HepG2 (cell line): ENCODE measurements around the gene ABCG5. TPM values are rescaled to one million over a fixed set of nuclear protein-coding genes. Genes with fewer than 3 reads are reported as not detected.

Experiments
- ARHGAP35 ChIP-seq: sonication (generic); formaldehyde crosslinking; IDR thresholded peaks from 2 replicates; pipeline ENCODE4 v1.9.0; 2022; ENCODE audit warnings: mild to moderate bottlenecking, inconsistent platforms, moderate library complexity, missing genetic modification reagents, borderline replicate concordance
- CCAR2 ChIP-seq: fragments of 200-400 bp; formaldehyde crosslinking; optimal IDR thresholded peaks from 2 replicates; pipeline ENCODE3; 2018; ENCODE audit warnings: low read depth, mild to moderate bottlenecking, low read length, moderate library complexity
- CHD2 ChIP-seq: IDR thresholded peaks from 2 replicates; pipeline ENCODE4 v1.6.1; 2011; ENCODE audit warnings: low read depth, low read length, improper control_type of control experiment
- ELF4 ChIP-seq: sonication (generic); formaldehyde crosslinking; IDR thresholded peaks from 2 replicates; pipeline ENCODE4 v1.5.0; 2020; ENCODE audit warnings: missing genetic modification reagents, mild to moderate bottlenecking, moderate library complexity, borderline replicate concordance
- FOXM1 ChIP-seq: sonication (generic); formaldehyde crosslinking; IDR thresholded peaks from 2 replicates; pipeline ENCODE4 v1.5.0; 2020; ENCODE audit warnings: missing genetic modification reagents
- JUNB ChIP-seq: sonication (generic); formaldehyde crosslinking; IDR thresholded peaks from 2 replicates; pipeline ENCODE4 v1.8.0; 2022; ENCODE audit warnings: missing genetic modification reagents, mild to moderate bottlenecking, borderline replicate concordance
- KMT2B ChIP-seq: IDR thresholded peaks from 2 replicates; pipeline ENCODE4 v1.6.1; 2016; ENCODE audit warnings: missing genetic modification reagents, missing compliant biosample characterization
- MEIS1 ChIP-seq: sonication (generic); formaldehyde crosslinking; IDR thresholded peaks from 2 replicates; pipeline ENCODE4 v1.9.0; 2021; ENCODE audit warnings: mild to moderate bottlenecking, missing genetic modification reagents, moderate library complexity, borderline replicate concordance
- MYC ChIP-seq: sonication (generic); formaldehyde crosslinking; IDR thresholded peaks from 2 replicates; pipeline ENCODE4 v1.9.0; 2021; ENCODE audit warnings: missing genetic modification reagents, borderline replicate concordance
- ONECUT2 ChIP-seq: sonication (generic); formaldehyde crosslinking; IDR thresholded peaks from 2 replicates; pipeline ENCODE4 v1.4.0; 2020; ENCODE audit warnings: missing genetic modification reagents
- RBFOX2 ChIP-seq: fragments of 200-400 bp; formaldehyde crosslinking; IDR thresholded peaks from 2 replicates; pipeline ENCODE4 v1.6.1; 2017; ENCODE audit warnings: low read depth, mild to moderate bottlenecking, low read length
- SALL2 ChIP-seq: sonication (generic); formaldehyde crosslinking; IDR thresholded peaks from 2 replicates; pipeline ENCODE4 v1.8.1; 2023; ENCODE audit warnings: mild to moderate bottlenecking, missing genetic modification reagents, inconsistent platforms
- SAP130 ChIP-seq: IDR thresholded peaks from 2 replicates; pipeline ENCODE4 v1.6.1; 2016; ENCODE audit warnings: low read depth
- SMAD3 ChIP-seq: sonication (generic); formaldehyde crosslinking; IDR thresholded peaks from 2 replicates; pipeline ENCODE4 v1.4.0; 2020; ENCODE audit warnings: missing genetic modification reagents
- SMAD9 ChIP-seq: sonication (generic); formaldehyde crosslinking; IDR thresholded peaks from 2 replicates; pipeline ENCODE4 v1.5.1; 2020; ENCODE audit warnings: mild to moderate bottlenecking, missing genetic modification reagents
- ZNF652 ChIP-seq: IDR thresholded peaks from 2 replicates; pipeline ENCODE4 v1.6.1; 2016; ENCODE audit warnings: low read depth, borderline replicate concordance
- ZNF788 ChIP-seq: sonication (generic); formaldehyde crosslinking; IDR thresholded peaks from 2 replicates; pipeline ENCODE4 v1.5.0; 2020; ENCODE audit warnings: mild to moderate bottlenecking, missing genetic modification reagents, borderline replicate concordance
- polyA plus RNA-seq, 8 experiments: library from polyadenylated mRNA; depleted of rRNA in 3 of 8; stranded (reverse) in 7 of 8; unstranded in 1 of 8; fragments of >200 nt; fragmentation: Illumina TruSeq in 4 of 8; extraction: Trizol in 4 of 8; gene quantifications; 2 replicates each; pipeline versions ENCODE4 v1.2.1 to v1.2.3, GENCODE V29; 2011 to 2016; ENCODE audit warnings: low read depth in 4 of 8, missing spikeins in 1 of 8, mixed read lengths in 1 of 8; ENCODE audit not compliant: insufficient read depth in 1 of 8
- total RNA-seq, 5 experiments: library from RNA; depleted of rRNA; stranded (reverse); fragments of >200 nt; fragmentation: Illumina TruSeq; extraction: Trizol; gene quantifications; 2 replicates each; pipeline ENCODE4 v1.2.3, GENCODE V29; 2016; ENCODE audit warnings: low read depth in 1 of 5
- TF ChIP-seq, protein P1 (sequence below): sonication (generic); formaldehyde crosslinking; IDR thresholded peaks from 2 replicates; pipeline ENCODE4 v1.5.0; 2020; ENCODE audit warnings: mild to moderate bottlenecking, missing genetic modification reagents
- TF ChIP-seq, protein P2 (sequence below): IDR thresholded peaks from 2 replicates; pipeline ENCODE4 v1.6.1; 2016; ENCODE audit warnings: missing compliant biosample characterization, missing genetic modification reagents, borderline replicate concordance
- TF ChIP-seq, protein P3 (sequence below): sonication (generic); formaldehyde crosslinking; IDR thresholded peaks from 2 replicates; pipeline ENCODE4 v1.8.1; 2023; ENCODE audit warnings: mild to moderate bottlenecking, missing genetic modification reagents, borderline replicate concordance
- TF ChIP-seq, protein P4 (sequence below): sonication (generic); formaldehyde crosslinking; IDR thresholded peaks from 2 replicates; pipeline ENCODE4 v1.5.1; 2020; ENCODE audit warnings: mild to moderate bottlenecking, missing genetic modification reagents, borderline replicate concordance
- TF ChIP-seq, protein P5 (sequence below): IDR thresholded peaks from 2 replicates; pipeline ENCODE4 v1.6.1; 2016; ENCODE audit warnings: low read depth, control low read depth

The ABCG5 gene
- total and polyA plus RNA-seq, 2 of the 13 experiments (the other 11 are each of a cell fraction or from before 2014, with no cell fraction given) = 15.1 to 39.0 TPM

DNA sequence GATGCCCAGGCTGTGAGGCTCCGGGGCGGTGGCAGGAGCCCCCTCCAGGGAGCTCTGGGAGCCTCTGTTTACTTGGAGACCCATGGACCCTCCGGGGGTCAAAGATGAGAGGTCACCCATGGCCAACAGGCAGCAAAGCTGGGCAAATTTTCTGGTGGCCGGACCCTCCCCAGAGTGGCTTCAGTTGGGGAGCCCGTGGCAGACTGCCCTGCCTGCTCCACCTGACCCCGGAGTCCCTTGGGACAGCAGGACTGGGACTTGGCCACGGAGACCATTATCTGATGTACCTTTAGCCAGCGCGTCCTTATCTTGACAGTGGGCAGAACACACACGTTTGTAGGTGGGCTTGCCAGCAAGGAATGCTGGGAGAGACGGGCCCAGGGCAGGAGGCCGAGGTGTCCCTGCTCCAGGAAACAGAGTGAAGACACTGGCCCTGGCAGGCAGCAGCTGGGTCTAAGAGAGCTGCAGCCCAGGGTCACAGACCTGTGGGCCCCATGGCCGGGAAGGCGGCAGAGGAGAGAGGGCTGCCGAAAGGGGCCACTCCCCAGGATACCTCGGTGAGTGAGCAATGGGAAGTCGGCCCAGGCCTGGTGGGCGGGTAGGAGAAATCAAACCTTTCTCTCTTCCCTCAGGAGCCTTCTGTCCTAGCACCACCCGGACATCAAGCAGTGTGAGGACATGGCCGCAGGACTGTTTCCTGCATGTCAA, at the start of gene ABCG5, which contains the start of gene ABCG8 (continued):
- TF ChIP-seq, protein P1, sequence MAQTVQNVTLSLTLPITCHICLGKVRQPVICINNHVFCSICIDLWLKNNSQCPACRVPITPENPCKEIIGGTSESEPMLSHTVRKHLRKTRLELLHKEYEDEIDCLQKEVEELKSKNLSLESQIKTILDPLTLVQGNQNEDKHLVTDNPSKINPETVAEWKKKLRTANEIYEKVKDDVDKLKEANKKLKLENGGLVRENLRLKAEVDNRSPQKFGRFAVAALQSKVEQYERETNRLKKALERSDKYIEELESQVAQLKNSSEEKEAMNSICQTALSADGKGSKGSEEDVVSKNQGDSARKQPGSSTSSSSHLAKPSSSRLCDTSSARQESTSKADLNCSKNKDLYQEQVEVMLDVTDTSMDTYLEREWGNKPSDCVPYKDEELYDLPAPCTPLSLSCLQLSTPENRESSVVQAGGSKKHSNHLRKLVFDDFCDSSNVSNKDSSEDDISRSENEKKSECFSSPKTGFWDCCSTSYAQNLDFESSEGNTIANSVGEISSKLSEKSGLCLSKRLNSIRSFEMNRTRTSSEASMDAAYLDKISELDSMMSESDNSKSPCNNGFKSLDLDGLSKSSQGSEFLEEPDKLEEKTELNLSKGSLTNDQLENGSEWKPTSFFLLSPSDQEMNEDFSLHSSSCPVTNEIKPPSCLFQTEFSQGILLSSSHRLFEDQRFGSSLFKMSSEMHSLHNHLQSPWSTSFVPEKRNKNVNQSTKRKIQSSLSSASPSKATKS (CRISPR knock-in tag) = no peak
- TF ChIP-seq SMAD3 (CRISPR knock-in tag) (no peak), ONECUT2 (CRISPR knock-in tag) (no peak; the same call in 1 of the 2 replicates), JUNB (CRISPR knock-in tag) (no peak), MYC (peak; percentile 74; the same call in 1 of the 2 replicates), RBFOX2 (peak; percentile 62), KMT2B (CRISPR knock-in tag) (peak; percentile 14; the same call in 1 of the 2 replicates), ARHGAP35 (CRISPR knock-in tag) (no peak), ZNF788 (CRISPR knock-in tag) (0 out of 2 replicates have a peak, but pooled peaks have one; percentile 69), SMAD9 (no peak; the same call in 1 of the 2 replicates), FOXM1 (CRISPR knock-in tag) (no peak; the same call in 1 of the 2 replicates), ELF4 (CRISPR knock-in tag) (no peak), CHD2 (no peak), SALL2 (no peak; the same call in 1 of the 2 replicates), CCAR2 (no peak), MEIS1 (0 out of 2 replicates have a peak, but pooled peaks have one; percentile 38), SAP130 (CRISPR knock-in tag) (peak; percentile 77), ZNF652 (CRISPR knock-in tag) (no peak)
- TF ChIP-seq, protein P2, sequence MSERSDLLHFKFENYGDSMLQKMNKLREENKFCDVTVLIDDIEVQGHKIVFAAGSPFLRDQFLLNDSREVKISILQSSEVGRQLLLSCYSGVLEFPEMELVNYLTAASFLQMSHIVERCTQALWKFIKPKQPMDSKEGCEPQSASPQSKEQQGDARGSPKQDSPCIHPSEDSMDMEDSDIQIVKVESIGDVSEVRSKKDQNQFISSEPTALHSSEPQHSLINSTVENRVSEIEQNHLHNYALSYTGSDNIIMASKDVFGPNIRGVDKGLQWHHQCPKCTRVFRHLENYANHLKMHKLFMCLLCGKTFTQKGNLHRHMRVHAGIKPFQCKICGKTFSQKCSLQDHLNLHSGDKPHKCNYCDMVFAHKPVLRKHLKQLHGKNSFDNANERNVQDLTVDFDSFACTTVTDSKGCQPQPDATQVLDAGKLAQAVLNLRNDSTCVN (CRISPR knock-in tag) = no peak
- TF ChIP-seq, protein P3, sequence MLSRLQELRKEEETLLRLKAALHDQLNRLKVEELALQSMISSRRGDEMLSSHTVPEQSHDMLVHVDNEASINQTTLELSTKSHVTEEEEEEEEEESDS (CRISPR knock-in tag) = no peak
- TF ChIP-seq, protein P4, sequence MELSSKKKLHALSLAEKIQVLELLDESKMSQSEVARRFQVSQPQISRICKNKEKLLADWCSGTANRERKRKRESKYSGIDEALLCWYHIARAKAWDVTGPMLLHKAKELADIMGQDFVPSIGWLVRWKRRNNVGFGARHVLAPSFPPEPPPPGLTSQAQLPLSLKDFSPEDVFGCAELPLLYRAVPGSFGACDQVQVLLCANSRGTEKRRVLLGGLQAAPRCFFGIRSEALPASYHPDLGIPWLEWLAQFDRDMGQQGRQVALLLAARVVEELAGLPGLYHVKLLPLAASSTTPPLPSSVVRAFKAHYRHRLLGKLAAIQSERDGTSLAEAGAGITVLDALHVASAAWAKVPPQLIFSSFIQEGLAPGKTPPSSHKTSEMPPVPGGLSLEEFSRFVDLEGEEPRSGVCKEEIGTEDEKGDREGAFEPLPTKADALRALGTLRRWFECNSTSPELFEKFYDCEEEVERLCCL (CRISPR knock-in tag) = peak; percentile 30; the same call in 1 of the 2 replicates
- TF ChIP-seq, protein P5, sequence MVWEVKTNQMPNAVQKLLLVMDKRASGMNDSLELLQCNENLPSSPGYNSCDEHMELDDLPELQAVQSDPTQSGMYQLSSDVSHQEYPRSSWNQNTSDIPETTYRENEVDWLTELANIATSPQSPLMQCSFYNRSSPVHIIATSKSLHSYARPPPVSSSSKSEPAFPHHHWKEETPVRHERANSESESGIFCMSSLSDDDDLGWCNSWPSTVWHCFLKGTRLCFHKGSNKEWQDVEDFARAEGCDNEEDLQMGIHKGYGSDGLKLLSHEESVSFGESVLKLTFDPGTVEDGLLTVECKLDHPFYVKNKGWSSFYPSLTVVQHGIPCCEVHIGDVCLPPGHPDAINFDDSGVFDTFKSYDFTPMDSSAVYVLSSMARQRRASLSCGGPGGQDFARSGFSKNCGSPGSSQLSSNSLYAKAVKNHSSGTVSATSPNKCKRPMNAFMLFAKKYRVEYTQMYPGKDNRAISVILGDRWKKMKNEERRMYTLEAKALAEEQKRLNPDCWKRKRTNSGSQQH (CRISPR knock-in tag) = 0 out of 2 replicates have a peak, but pooled peaks have one; percentile 56
